ENCODE results near the gene C6orf52. TPM values are rescaled to one million over a fixed set of nuclear protein-coding genes. Genes with fewer than 3 reads are reported as not detected.

C6orf52 gene
- total and polyA plus RNA-seq, 12 donors, result 0.59 to 1.6 (median 0.86) TPM; not detected in 3

DNA sequence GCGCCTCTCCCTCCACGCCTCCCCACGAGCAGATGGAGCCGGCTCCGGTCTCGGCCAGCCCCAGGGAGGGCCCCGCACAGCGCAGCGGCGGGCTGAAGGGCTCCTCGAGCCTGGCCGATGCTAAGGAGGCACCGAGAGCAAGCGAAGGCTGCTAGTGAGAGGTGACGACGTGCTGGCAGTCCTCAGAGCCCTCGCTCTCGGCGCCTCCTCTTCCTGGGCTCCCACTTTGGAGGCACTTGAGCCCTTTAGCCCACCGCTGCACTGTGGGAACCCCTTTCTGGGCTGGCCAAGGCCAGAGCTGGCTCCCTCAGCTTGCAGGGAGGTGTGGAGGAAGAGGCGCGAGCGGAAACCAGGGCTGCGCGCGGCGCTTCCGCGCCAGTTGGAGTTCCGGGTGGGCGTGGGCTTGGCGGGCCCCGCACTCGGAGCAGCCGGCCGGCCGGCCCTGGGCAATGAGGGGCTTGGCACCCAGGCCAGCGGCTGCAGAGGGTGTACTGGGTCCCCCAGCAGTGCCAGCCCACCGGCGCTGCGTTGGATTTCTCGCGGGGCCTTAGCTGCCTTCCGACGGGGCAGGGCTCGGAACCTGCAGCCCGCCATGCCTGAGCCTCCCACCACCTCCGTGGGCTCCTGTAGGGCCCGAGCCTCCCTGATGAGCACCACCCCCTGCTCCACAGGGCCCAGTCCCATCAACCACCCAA lies 26.0 kb upstream of the C6orf52 start:
- intact Hi-C loops (cut with DNase I), result no loop called here
- H3K27me3 ChIP-seq, result no peaks in the 10 kb centered on the region
- ATAC-seq, result peak in 5 of 8 donors; percentile 3 to 30 (median 22)
- peaks cover 0 to 17% (median 0%) of the 10 kb centered on the region in 11 donors for H3K9me3 ChIP-seq
- TF ChIP-seq, protein P1, sequence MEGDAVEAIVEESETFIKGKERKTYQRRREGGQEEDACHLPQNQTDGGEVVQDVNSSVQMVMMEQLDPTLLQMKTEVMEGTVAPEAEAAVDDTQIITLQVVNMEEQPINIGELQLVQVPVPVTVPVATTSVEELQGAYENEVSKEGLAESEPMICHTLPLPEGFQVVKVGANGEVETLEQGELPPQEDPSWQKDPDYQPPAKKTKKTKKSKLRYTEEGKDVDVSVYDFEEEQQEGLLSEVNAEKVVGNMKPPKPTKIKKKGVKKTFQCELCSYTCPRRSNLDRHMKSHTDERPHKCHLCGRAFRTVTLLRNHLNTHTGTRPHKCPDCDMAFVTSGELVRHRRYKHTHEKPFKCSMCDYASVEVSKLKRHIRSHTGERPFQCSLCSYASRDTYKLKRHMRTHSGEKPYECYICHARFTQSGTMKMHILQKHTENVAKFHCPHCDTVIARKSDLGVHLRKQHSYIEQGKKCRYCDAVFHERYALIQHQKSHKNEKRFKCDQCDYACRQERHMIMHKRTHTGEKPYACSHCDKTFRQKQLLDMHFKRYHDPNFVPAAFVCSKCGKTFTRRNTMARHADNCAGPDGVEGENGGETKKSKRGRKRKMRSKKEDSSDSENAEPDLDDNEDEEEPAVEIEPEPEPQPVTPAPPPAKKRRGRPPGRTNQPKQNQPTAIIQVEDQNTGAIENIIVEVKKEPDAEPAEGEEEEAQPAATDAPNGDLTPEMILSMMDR (IDR thresholded peaks at IDR 0.05), result no peak
- H3K36me3 ChIP-seq, result peaks cover 0 to 10% (median 0%) of the 10 kb centered on the region in 9 donors
- peaks cover 14 to 44% (median 26%) of the 10 kb centered on the region in 9 donors for H3K4me1 ChIP-seq
- DNase-seq, result peak; percentile 33 to 74
- peak overlapping the region; percentile 80 to 98 (median 94) for H3K27ac ChIP-seq
- peak overlapping the region; percentile 39 to 82 (median 71) for H3K4me3 ChIP-seq
- 17 to 24% methylated on average over 39 to 49 of the region's 49 CpGs for WGBS, 2 donors

DNA sequence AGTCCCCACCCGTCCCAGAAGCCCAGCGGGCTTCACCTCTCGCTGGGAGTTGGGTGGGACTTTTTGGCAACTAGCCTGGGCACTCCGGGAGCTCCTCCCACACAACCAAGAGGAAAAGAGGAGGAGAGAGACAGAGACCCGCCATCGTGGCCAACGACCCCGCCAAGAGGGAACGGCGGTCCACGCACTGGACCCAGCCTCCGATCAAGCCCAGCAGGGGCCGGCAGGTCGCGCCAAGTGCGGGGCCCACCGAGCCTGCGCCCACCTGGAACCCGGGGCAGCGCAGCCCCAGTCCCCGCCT lies 25.5 kb upstream of the C6orf52 start:
- ATAC-seq (peak in 3 of 8 donors; percentile 0 to 9 (median 1)), DNase-seq (peak; percentile 44 to 56)
- peaks cover 10 to 39% (median 25%) of the 10 kb centered on the region in 9 donors for H3K4me1 ChIP-seq
- H3K9me3 ChIP-seq, result peaks cover 0 to 17% (median 0%) of the 10 kb centered on the region in 11 donors
- intact Hi-C loops (cut with DNase I), result no loop called here
- peak overlapping the region; percentile 39 to 82 (median 71) for H3K4me3 ChIP-seq
- TF ChIP-seq, protein P1 (IDR thresholded peaks at IDR 0.05), result no peak
- H3K36me3 ChIP-seq, result peaks cover 0 to 5% (median 0%) of the 10 kb centered on the region in 9 donors
- WGBS, 2 donors, result 31 to 36% methylated on average over 21 of the region's 21 CpGs
- peak overlapping the region; percentile 80 to 98 (median 94) for H3K27ac ChIP-seq
- no peaks in the 10 kb centered on the region for H3K27me3 ChIP-seq

DNA sequence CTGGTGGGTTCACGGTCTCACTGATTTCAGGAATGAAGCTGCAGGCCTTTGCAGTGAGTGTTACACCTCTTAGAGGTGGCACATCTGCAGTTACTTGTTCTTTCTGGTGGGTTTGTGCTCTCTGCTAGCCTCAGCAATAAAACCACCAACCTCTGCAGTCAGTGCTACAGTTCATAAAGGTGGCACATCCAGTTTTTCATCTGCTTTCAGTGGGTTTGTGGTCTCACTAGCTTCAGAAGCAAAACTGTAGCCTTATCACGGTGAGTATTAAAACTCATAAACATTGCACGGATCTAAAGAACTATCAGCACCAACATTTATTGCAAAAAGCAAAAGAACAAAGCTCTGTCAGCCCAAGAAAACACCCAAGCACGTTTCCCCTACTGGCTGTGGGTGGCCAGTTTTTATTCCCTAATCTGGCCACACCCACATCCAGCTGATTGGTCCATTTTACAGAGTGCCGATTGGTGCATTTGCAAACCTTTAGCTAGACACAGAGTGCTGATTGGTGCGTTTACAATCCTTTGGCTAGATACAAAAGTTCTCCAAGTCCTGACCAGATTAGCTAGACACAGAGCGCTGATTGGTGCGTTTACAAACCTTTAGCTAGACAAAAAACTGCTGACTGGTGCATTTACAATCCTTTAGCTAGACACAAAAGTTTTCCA lies 25.0 kb upstream of the C6orf52 start:
- no peaks in the 10 kb centered on the region for H3K27me3 ChIP-seq
- intact Hi-C loops (cut with DNase I), result no loop called here
- 75 to 77% methylated on average over 8 of the region's 8 CpGs for WGBS, 2 donors

DNA sequence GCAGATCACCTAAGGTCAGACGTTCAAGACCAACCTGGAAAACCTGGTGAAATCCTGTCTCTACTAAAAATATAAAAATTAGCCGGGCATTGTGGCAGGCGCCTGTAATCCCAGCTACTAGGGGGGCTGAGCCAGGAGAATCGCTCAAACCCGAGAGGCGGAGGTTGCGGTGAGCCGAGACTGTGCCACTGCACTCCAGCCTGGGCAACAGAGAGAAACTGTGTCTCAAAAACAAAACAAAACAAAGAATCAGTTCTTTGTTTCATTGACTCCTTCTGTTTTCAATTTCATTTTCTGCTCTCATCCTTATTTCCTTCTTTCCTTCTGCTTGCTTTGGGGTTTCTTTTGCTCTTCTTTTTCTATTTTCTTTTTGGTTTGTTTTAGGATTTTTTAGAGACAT lies 19.5 kb upstream of the C6orf52 start:
- WGBS, 2 donors, result 85 to 89% methylated on average over 8 of the region's 8 CpGs
- peaks cover 0 to 19% (median 14%) of the 10 kb centered on the region in 9 donors for H3K36me3 ChIP-seq
- H3K9me3 ChIP-seq, result peaks cover 0 to 11% (median 0%) of the 10 kb centered on the region in 11 donors
- intact Hi-C loops (cut with DNase I), result no loop called here
- TF ChIP-seq, protein P1 (IDR thresholded peaks at IDR 0.05), result no peak
- H3K4me3 ChIP-seq, result no peak overlapping the region
- no peak overlapping the region for H3K27ac ChIP-seq
- ATAC-seq (no peak), DNase-seq (no peak)
- no peaks in the 10 kb centered on the region for H3K27me3 ChIP-seq
- H3K4me1 ChIP-seq, result no peaks in the 10 kb centered on the region

More for the DNA sequence above, 25.0 kb upstream of the C6orf52 start:
- peaks cover 0 to 17% (median 0%) of the 10 kb centered on the region in 11 donors for H3K9me3 ChIP-seq
- H3K36me3 ChIP-seq, result peaks cover 0 to under 1% (median 0%) of the 10 kb centered on the region in 9 donors
- DNase-seq, result peak in 1 of 2 donors; percentile 12
- no peak for ATAC-seq
- H3K4me3 ChIP-seq, result peak overlapping the region in 9 of 10 donors; percentile 49 to 82 (median 72)
- TF ChIP-seq, protein P1 (IDR thresholded peaks at IDR 0.05), result no peak
- peak overlapping the region in 9 of 10 donors; percentile 80 to 98 (median 95) for H3K27ac ChIP-seq
- H3K4me1 ChIP-seq, result peaks cover 5 to 34% (median 20%) of the 10 kb centered on the region in 9 donors
